Transverse colon (tissue), 4 donors: ENCODE results near the gene CRYBG3. TPM values are rescaled to one million over a fixed set of nuclear protein-coding genes. Genes with fewer than 3 reads are reported as not detected.

Source experiments
- DNase-seq: peaks from one replicate; pipeline ENCODE4 v3.0.0-alpha.2; 2019
- H3K27ac ChIP-seq, 4 donors: fragments of 200-600 bp; sonication (generic); 2 replicates each; pipeline ENCODE4 v1.5.1; 2016 to 2018; ENCODE audit warnings: inconsistent platforms in 4 of 4
- H3K27me3 ChIP-seq: fragments of 200-600 bp; sonication (generic); 2 replicates; pipeline ENCODE4 v1.5.1; 2017; ENCODE audit warnings: inconsistent platforms
- H3K36me3 ChIP-seq, 4 donors: fragments of 200-600 bp; sonication (generic); 2 replicates each; pipeline ENCODE4 v1.5.1; 2017 to 2019; ENCODE audit warnings: inconsistent platforms in 4 of 4
- H3K4me1 ChIP-seq, 4 donors: fragments of 200-600 bp; sonication (generic); 2 replicates each; pipeline ENCODE4 v1.5.1; 2017 to 2020; ENCODE audit warnings: inconsistent platforms in 4 of 4
- H3K4me3 ChIP-seq, 4 donors: fragments of 200-600 bp; sonication (generic); 1 replicate in 1 of 4; 2 replicates in 3 of 4; pipeline versions ENCODE4 v1.5.1 to v1.6.1; 2017 to 2019; ENCODE audit warnings: inconsistent platforms in 4 of 4
- H3K9me3 ChIP-seq, 2 donors: fragments of 200-600 bp; sonication (generic); 2 replicates each; pipeline ENCODE4 v1.5.1; 2017 to 2019; ENCODE audit warnings: inconsistent platforms in 2 of 2
- CTCF ChIP-seq, 5 experiments: fragments of 200-600 bp in 3 of 5; fragments of 450-650 bp in 2 of 5; sonication (generic) in 3 of 5; IDR thresholded peaks; 1 replicate in 2 of 5; 2 replicates in 3 of 5; pipeline ENCODE4 v1.5.1; 2016 to 2017; ENCODE audit warnings: antibody characterized with exemption in 5 of 5, inconsistent platforms in 3 of 5, mild to moderate bottlenecking in 2 of 5, moderate library complexity in 1 of 5
- EP300 ChIP-seq: sonication (generic); formaldehyde crosslinking; IDR thresholded peaks from one replicate; pipeline ENCODE4 v1.6.1; 2017; ENCODE audit warnings: antibody characterized with exemption, low read depth
- POLR2A ChIP-seq: fragments of 450-650 bp; IDR thresholded peaks from one replicate; pipeline ENCODE4 v1.6.1; 2016; ENCODE audit warnings: antibody characterized with exemption, mild to moderate bottlenecking, moderate library complexity
- POLR2AphosphoS5 ChIP-seq, 3 donors: sonication (generic); formaldehyde crosslinking; IDR thresholded peaks; one replicate each; pipeline ENCODE4 v1.6.1; 2016; ENCODE audit warnings: antibody characterized with exemption in 3 of 3
- WGBS, 2 donors: methylation state at CpG; one replicate each; pipeline ENCODE4 v1.1.5; 2018; ENCODE audit warnings: low coverage in 1 of 2; 5-methylcytosine and 5-hydroxymethylcytosine counted together
- in situ Hi-C, 4 donors: fragments of 200-750 bp; cut with MboI; loops; one replicate each; pipeline versions ENCODE4 v1.15.0 to v1.15.1; 2017; ENCODE audit warnings: low sequenced_read_pairs in 3 of 4, low pct_ligation_motif_present in 1 of 4, low pct_unique_long_range_greater_than_20kb in 1 of 4
- intact Hi-C: fragments of 100-400 bp; cut with DNase I; formaldehyde crosslinking; loops from one replicate; pipeline ENCODE4 v1.15.1; 2023; ENCODE audit warnings: low total_unique reads
- total RNA-seq, 4 donors: library from RNA; depleted of rRNA; stranded (reverse); fragments of >200 nt; gene quantifications; one replicate each; pipeline ENCODE4 v1.1.0, GENCODE V29; 2016

CRYBG3 gene
- total RNA-seq, 4 donors from 2014 or later = 21.3 to 32.7 (median 27.9) TPM

DNA sequence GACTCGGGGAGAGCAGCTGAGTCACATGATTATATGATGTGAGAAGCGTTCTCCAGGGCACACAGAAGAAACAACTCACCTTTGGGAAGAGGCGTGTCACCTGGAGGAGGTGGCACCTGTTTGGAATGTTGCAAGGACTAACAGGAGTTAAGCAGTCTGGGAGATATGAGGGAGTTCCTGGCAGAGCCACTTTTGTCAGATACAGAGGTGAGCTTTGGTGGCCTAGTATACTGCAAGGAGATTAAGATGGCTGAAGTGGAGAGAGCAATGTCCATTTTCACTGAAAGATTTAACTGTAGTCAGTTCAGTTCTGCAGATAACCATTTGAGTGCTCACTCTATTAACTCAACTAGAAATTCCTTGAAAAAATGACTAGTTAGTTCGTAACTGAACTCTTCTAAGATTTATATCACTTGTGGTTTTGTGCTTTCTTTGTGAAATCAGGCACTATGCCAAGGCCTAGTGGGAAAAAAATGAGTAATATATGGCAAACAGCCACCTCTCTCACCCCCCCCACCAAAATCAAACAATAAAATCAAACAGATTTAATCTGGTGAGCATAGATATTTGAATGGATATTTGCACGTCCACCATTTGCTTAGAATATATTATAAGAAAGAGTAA is 61.3 kb downstream of the CRYBG3 start:
- H3K9me3 ChIP-seq = no peaks in the 10 kb centered on the region
- H3K36me3 ChIP-seq = peaks cover 0 to 25% (median 6%) of the 10 kb centered on the region in 4 donors
- H3K4me1 ChIP-seq = peaks cover 0 to 9% (median 6%) of the 10 kb centered on the region in 4 donors
- in situ Hi-C loops (no loop called here), intact Hi-C loops (no loop called here)
- no peak overlapping the region for H3K27ac ChIP-seq
- WGBS, 2 donors = 49% methylated on average over 5 of the region's 5 CpGs
- H3K4me3 ChIP-seq = no peak overlapping the region
- no peak for DNase-seq
- TF ChIP-seq EP300 = no peak
- no peak for TF ChIP-seq CTCF (IDR thresholded peaks at IDR 0.05)
- TF ChIP-seq POLR2A = no peak
- TF ChIP-seq POLR2AphosphoS5 (IDR thresholded peaks at IDR 0.05) = no peak
- H3K27me3 ChIP-seq = no peaks in the 10 kb centered on the region

DNA sequence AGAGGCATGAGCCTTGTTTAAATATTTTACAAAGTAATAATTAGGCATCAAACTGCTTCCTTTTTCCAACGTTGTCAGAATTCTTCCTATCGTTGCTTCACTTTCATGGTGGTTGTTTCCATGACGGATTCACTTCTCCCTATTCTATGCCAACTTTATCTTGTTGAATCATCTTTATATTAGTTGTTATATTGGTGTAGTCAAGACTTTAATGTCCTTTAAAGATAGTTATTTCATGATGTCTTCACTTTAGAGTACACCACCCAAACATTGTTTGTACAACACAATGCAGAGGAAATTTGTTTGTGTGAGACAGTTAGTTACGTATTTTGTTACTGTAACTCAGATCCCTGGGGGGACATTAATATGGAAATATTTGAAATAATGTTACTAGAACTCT is 61.9 kb downstream of the CRYBG3 start:
- in situ Hi-C loops = no loop called here
- Histone ChIP-seq H3K4me1 (peaks cover 0 to 9% (median 6%) of the 10 kb centered on the region in 4 donors), H3K27me3 (no peaks in the 10 kb centered on the region), H3K27ac (no peak overlapping the region), H3K36me3 (peaks cover 0 to 32% (median 9%) of the 10 kb centered on the region in 4 donors), H3K4me3 (no peak overlapping the region), H3K9me3 (no peaks in the 10 kb centered on the region)
- intact Hi-C loops = no loop called here
- 57 to 74% methylated on average over 4 of the region's 4 CpGs for WGBS, 2 donors
- DNase-seq = no peak
- TF ChIP-seq POLR2AphosphoS5 (IDR thresholded peaks at IDR 0.05) (no peak), EP300 (no peak), POLR2A (no peak), CTCF (IDR thresholded peaks at IDR 0.05) (no peak)

DNA sequence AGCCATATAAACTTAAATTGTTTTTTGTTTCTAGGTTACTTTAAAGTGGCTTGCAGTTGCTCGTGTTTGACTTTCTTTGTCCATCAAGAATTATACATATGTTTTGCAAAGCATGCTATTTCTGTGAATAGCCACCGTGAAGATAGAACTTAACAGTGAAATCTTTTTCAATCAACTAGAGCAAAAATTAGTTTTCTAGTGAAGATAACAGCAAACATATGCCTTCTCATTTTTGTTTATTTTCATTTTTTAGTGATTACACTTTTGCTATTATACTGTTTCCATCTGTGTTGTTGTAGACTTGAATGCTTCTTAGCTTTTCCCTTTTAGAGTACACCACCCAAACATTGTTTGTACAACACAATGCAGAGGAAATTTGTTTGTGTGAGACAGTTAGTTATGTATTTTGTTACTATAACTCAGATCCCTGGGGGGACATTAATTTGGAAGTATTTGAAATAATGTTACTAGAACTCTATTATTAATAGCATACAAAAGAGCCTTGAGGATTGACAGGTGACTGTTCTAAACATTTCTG is 62.8 kb downstream of the CRYBG3 start:
- no peak for TF ChIP-seq EP300
- TF ChIP-seq POLR2A = no peak
- intact Hi-C loops (no loop called here), in situ Hi-C loops (no loop called here)
- DNase-seq = no peak
- Histone ChIP-seq H3K36me3 (peaks cover 0 to 32% (median 12%) of the 10 kb centered on the region in 4 donors), H3K9me3 (no peaks in the 10 kb centered on the region), H3K27me3 (no peaks in the 10 kb centered on the region), H3K4me3 (no peak overlapping the region), H3K27ac (no peak overlapping the region), H3K4me1 (peaks cover 0 to 9% (median 6%) of the 10 kb centered on the region in 4 donors)
- 77 to 94% methylated on average over 2 of the region's 2 CpGs for WGBS, 2 donors

- in situ Hi-C loops = no loop called here
- 72 to 81% methylated on average over 3 of the region's 3 CpGs for WGBS, 2 donors
- no peak for TF ChIP-seq POLR2AphosphoS5 (IDR thresholded peaks at IDR 0.05)
- peaks cover 0 to 29% (median 12%) of the 10 kb centered on the region in 4 donors for H3K36me3 ChIP-seq
- no peak overlapping the region for H3K27ac ChIP-seq
- intact Hi-C loops = no loop called here
- no peak overlapping the region for H3K4me3 ChIP-seq
- DNase-seq = no peak
- peaks cover 0 to 9% (median 6%) of the 10 kb centered on the region in 4 donors for H3K4me1 ChIP-seq
- no peaks in the 10 kb centered on the region for H3K27me3 ChIP-seq
- no peaks in the 10 kb centered on the region for H3K9me3 ChIP-seq
Measured at GRCh38 chr3:97885931-97886824, 64.4 kb downstream of the CRYBG3 start.

DNA sequence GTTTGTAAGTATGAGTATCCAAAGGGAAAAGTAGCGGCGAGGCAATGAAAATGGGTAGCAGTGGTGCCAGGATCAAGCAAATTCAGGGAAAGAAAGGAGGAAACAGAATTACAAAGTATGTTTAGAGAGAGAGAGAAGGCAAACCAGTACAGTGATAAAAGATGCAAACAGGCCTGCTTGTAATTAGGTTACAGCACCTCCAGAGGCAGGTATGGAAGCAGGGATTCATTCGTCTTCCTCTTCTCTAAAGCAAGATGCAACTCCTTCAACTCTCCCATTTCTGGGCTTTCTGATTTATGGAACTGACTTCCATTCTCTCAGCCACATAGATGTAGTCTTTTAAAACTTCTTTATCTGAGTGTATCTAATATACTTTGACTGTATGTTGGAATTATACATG is 68.0 kb downstream of the CRYBG3 start:
- H3K36me3 ChIP-seq = peaks cover 0 to 39% (median 11%) of the 10 kb centered on the region in 4 donors
- no peak overlapping the region for H3K4me3 ChIP-seq
- H3K4me1 ChIP-seq = no peaks in the 10 kb centered on the region
- intact Hi-C loops (no loop called here), in situ Hi-C loops (no loop called here)
- H3K27ac ChIP-seq = no peak overlapping the region
- WGBS, 2 donors = 92 to 93% methylated on average over 1 to 3 of the region's 3 CpGs
- no peak for DNase-seq
- TF ChIP-seq CTCF (IDR thresholded peaks at IDR 0.05) (no peak), POLR2AphosphoS5 (IDR thresholded peaks at IDR 0.05) (no peak), EP300 (no peak), POLR2A (no peak)
- H3K27me3 ChIP-seq = no peaks in the 10 kb centered on the region
- no peaks in the 10 kb centered on the region for H3K9me3 ChIP-seq
